OCI-LY7 (cell line): Measurements from ENCODE around the gene SUV39H1.

ENCODE experiments used
- CTCF ChIP-seq: fragments of 200-600 bp; sonication (generic); conservative IDR thresholded peaks from 2 replicates; pipeline ENCODE4 v1.5.1; 2014; ENCODE audit warnings: mild to moderate bottlenecking, antibody characterized with exemption, low read length, moderate library complexity, mixed read lengths
- EZH2phosphoT487 ChIP-seq: fragments of 200-600 bp; sonication (generic); IDR thresholded peaks from 2 replicates; pipeline ENCODE4 v1.6.1; 2018; ENCODE audit warnings: low read depth, borderline replicate concordance, mild to moderate bottlenecking, mixed run types, antibody characterized with exemption, low read length, moderate library complexity, mixed read lengths

GRCh38 chrX:48664156-48664555, 32.4 kb upstream of the SUV39H1 start:
- TF ChIP-seq CTCF = no peak
- no peak for TF ChIP-seq EZH2phosphoT487
